Activated CD4-positive, alpha-beta T cell treated with anti-CD3 and anti-CD28 coated beads, Interleukin-2, amount 10 ng/mL, durations not matched to agents 7 days and 5 days (primary cell): ENCODE measurements around the gene SCAMP2. TPM values are rescaled to one million over a fixed set of nuclear protein-coding genes. Genes with fewer than 3 reads are reported as not detected.
"Not testable (repeated sequence)": the region's sequence is repeated elsewhere in the genome, so short reads cannot be mapped to it uniquely, and the experiment has no call there.

Experiments used
- CTCF ChIA-PET: fragments of 350-600 bp; sonication (Branson Sonifier 250); formaldehyde crosslinking; loops from one replicate; lab custom pipeline; 2021; ENCODE audit warnings: antibody characterized with exemption; lab: Charles Lee
- POLR2A ChIA-PET: fragments of 350-600 bp; sonication (Branson Sonifier 250); formaldehyde crosslinking; loops from one replicate; lab custom pipeline; 2021; ENCODE audit warnings: antibody characterized with exemption; lab: Charles Lee
- DNase-seq: peaks from one replicate; pipeline ENCODE4 v3.0.0-alpha.2; 2020
- H3K27ac Mint-ChIP-seq: one replicate; pipeline ENCODE4 v1.8.0; 2021; ENCODE audit warnings: mild to moderate bottlenecking, moderate library complexity, mixed read lengths
- H3K27me3 Mint-ChIP-seq: one replicate; pipeline ENCODE4 v1.8.0; 2021; ENCODE audit warnings: mixed read lengths
- H3K36me3 Mint-ChIP-seq: one replicate; pipeline ENCODE4 v1.8.0; 2021; ENCODE audit warnings: low read depth, mixed read lengths
- H3K4me1 Mint-ChIP-seq: one replicate; pipeline ENCODE4 v1.8.0; 2021; ENCODE audit warnings: mixed read lengths
- H3K4me3 Mint-ChIP-seq: one replicate; pipeline ENCODE4 v1.8.0; 2021; ENCODE audit warnings: mild to moderate bottlenecking, moderate library complexity, mixed read lengths
- H3K9me3 Mint-ChIP-seq: one replicate; pipeline ENCODE4 v1.8.0; 2021; ENCODE audit warnings: mixed read lengths
- total RNA-seq, 2 experiments: library from RNA; stranded (reverse); gene quantifications; one replicate each; pipeline ENCODE4 v1.2.3, GENCODE V29; 2021

The SCAMP2 gene
- total RNA-seq = 100 to 1,000 TPM; 126 to 128 TPM

GRCh38 chr15:74873036-74873755, at the start of gene SCAMP2:
SCAMP2 (minus strand) TSS chr15:74873365; CDS start chr15:74873255, 110 bp downstream.
- ChIA-PET CTCF (interaction anchor here (0.8 to 2.3 kb wide), 6 partner anchors 11 to 86 kb away, joined by 3 to 8 read pairs (median 4); partner anchors contain the start of gene MPI), POLR2A (no interaction called here)
- Mint-ChIP-seq H3K27me3 (peaks cover 3% of the 10 kb centered on the region), H3K36me3 (peaks cover 39% of the 10 kb centered on the region), H3K9me3 (peaks cover under 1% of the 10 kb centered on the region), H3K4me3 (peak within 1 kb of the TSS; percentile 94), H3K27ac (peak within 1 kb of the TSS; percentile 93), H3K4me1 (peaks cover 50% of the 10 kb centered on the region)
- DNase-seq = peak; percentile 92

- H3K4me3 Mint-ChIP-seq = no peak overlapping the region
- peaks cover 48% of the 10 kb centered on the region for H3K36me3 Mint-ChIP-seq
- ChIA-PET POLR2A (no interaction called here), CTCF (interaction anchor here (0.6 kb wide), 1 partner anchor 276 kb away, joined by 4 read pairs; no protein-coding TSS in a partner anchor)
- H3K27ac Mint-ChIP-seq = no peak overlapping the region
- H3K27me3 Mint-ChIP-seq = no peaks in the 10 kb centered on the region
- no peaks in the 10 kb centered on the region for H3K9me3 Mint-ChIP-seq
- H3K4me1 Mint-ChIP-seq = peaks cover 5% of the 10 kb centered on the region
- DNase-seq = no peak
Measured at GRCh38 chr15:74920456-74920855, 47.3 kb upstream of the SCAMP2 start.

- H3K27me3 Mint-ChIP-seq = no peaks in the 10 kb centered on the region
- no peaks in the 10 kb centered on the region for H3K9me3 Mint-ChIP-seq
- H3K27ac Mint-ChIP-seq = no peak overlapping the region
- DNase-seq = no peak
- ChIA-PET POLR2A (interaction anchor here (0.7 kb wide), 1 partner anchor 100 kb away, joined by 3 read pairs; no protein-coding TSS in a partner anchor), CTCF (interaction anchor here (0.6 to 1.4 kb wide), 4 partner anchors 12 to 169 kb away, joined by 3 to 5 read pairs (median 4); no protein-coding TSS in a partner anchor)
- H3K36me3 Mint-ChIP-seq = peaks cover 58% of the 10 kb centered on the region
- no peak overlapping the region for H3K4me3 Mint-ChIP-seq
- peaks cover 5% of the 10 kb centered on the region for H3K4me1 Mint-ChIP-seq
Measured at GRCh38 chr15:74917676-74918075, 44.5 kb upstream of the SCAMP2 start.

GRCh38 chr15:74913799-74914198, 40.6 kb upstream of the SCAMP2 start:
- H3K4me1 Mint-ChIP-seq, DNase-seq, POLR2A ChIA-PET, H3K9me3 Mint-ChIP-seq, H3K4me3 Mint-ChIP-seq, H3K27ac Mint-ChIP-seq, H3K27me3 Mint-ChIP-seq: not testable (repeated sequence)
- CTCF ChIA-PET = interaction anchor here (0.9 kb wide), 1 partner anchor 12 kb away, joined by 3 read pairs; no protein-coding TSS in a partner anchor
- H3K36me3 Mint-ChIP-seq = peaks cover 43% of the 10 kb centered on the region

- DNase-seq = no peak
- peaks cover 38% of the 10 kb centered on the region for H3K36me3 Mint-ChIP-seq
- ChIA-PET POLR2A (no interaction called here), CTCF (interaction anchor here (0.9 to 3.6 kb wide), 3 partner anchors 11 to 20 kb away, joined by 3 to 19 read pairs (median 4); no protein-coding TSS in a partner anchor)
- H3K4me3 Mint-ChIP-seq = no peak overlapping the region
- no peak overlapping the region for H3K27ac Mint-ChIP-seq
- H3K4me1 Mint-ChIP-seq = no peaks in the 10 kb centered on the region
- no peaks in the 10 kb centered on the region for H3K27me3 Mint-ChIP-seq
- no peaks in the 10 kb centered on the region for H3K9me3 Mint-ChIP-seq
Measured at GRCh38 chr15:74913041-74913440, 39.9 kb upstream of the SCAMP2 start.

GRCh38 chr15:74908635-74909034, 35.5 kb upstream of the SCAMP2 start:
- H3K27me3 Mint-ChIP-seq = no peaks in the 10 kb centered on the region
- no peak overlapping the region for H3K27ac Mint-ChIP-seq
- H3K9me3 Mint-ChIP-seq = no peaks in the 10 kb centered on the region
- H3K4me1 Mint-ChIP-seq = peaks cover 32% of the 10 kb centered on the region
- H3K36me3 Mint-ChIP-seq = peaks cover 29% of the 10 kb centered on the region
- CTCF ChIA-PET = interaction anchor here (1.1 to 1.4 kb wide), 4 partner anchors 11 to 39 kb away, joined by 3 to 6 read pairs (median 4); partner anchors contain the start of gene MPI
- no peak for DNase-seq
- H3K4me3 Mint-ChIP-seq = no peak overlapping the region
- POLR2A ChIA-PET = no interaction called here

- Mint-ChIP-seq H3K27ac (peak overlapping the region; percentile 88), H3K4me1 (peaks cover 35% of the 10 kb centered on the region), H3K27me3 (no peaks in the 10 kb centered on the region), H3K4me3 (peak overlapping the region; percentile 78), H3K36me3 (peaks cover 23% of the 10 kb centered on the region), H3K9me3 (no peaks in the 10 kb centered on the region)
- no peak for DNase-seq
- POLR2A ChIA-PET = interaction anchor here (1.4 kb wide), 1 partner anchor 10 kb away, joined by 6 read pairs; no protein-coding TSS in a partner anchor
- CTCF ChIA-PET = interaction anchor here (1.1 to 2.0 kb wide), 11 partner anchors 10 to 137 kb away, joined by 3 to 10 read pairs (median 6); no protein-coding TSS in a partner anchor
Measured at GRCh38 chr15:74907163-74907870, 34.2 kb upstream of the SCAMP2 start.

- ChIA-PET POLR2A (interaction anchor here (1.1 to 1.4 kb wide), 2 partner anchors 9 to 119 kb away, joined by 3 to 6 read pairs; no protein-coding TSS in a partner anchor), CTCF (interaction anchor here (0.6 to 2.0 kb wide), 15 partner anchors 10 to 468 kb away, joined by 3 to 10 read pairs (median 3); partner anchors contain the start of gene CSK)
- DNase-seq = peak; percentile 77
- H3K4me1 Mint-ChIP-seq = peaks cover 41% of the 10 kb centered on the region
- H3K27ac Mint-ChIP-seq = peak within 1 kb of the TSS; percentile 88
- H3K36me3 Mint-ChIP-seq = peaks cover 25% of the 10 kb centered on the region
- no peaks in the 10 kb centered on the region for H3K27me3 Mint-ChIP-seq
- no peaks in the 10 kb centered on the region for H3K9me3 Mint-ChIP-seq
- H3K4me3 Mint-ChIP-seq = peak within 1 kb of the TSS; percentile 78
Measured at GRCh38 chr15:74906450-74907162, 33.4 kb upstream of the SCAMP2 start, which contains the start of gene FAM219B. FAM219B (minus strand) TSS chr15:74906851; CDS start chr15:74906800, 51 bp downstream.

GRCh38 chr15:74906067-74906449, 32.9 kb upstream of the SCAMP2 start:
- peak overlapping the region; percentile 81 for H3K27ac Mint-ChIP-seq
- POLR2A ChIA-PET = interaction anchor here (1.1 to 1.4 kb wide), 2 partner anchors 9 to 119 kb away, joined by 3 to 6 read pairs; no protein-coding TSS in a partner anchor

GRCh38 chr15:74904190-74904805, 31.1 kb upstream of the SCAMP2 start:
- no peaks in the 10 kb centered on the region for H3K9me3 Mint-ChIP-seq
- ChIA-PET CTCF (interaction anchor here (1.0 to 1.9 kb wide), 7 partner anchors 17 to 283 kb away, joined by 3 to 4 read pairs (median 3); partner anchors contain the start of gene COX5A), POLR2A (no interaction called here)
- peaks cover 30% of the 10 kb centered on the region for H3K36me3 Mint-ChIP-seq
- peak overlapping the region; percentile 43 for H3K27ac Mint-ChIP-seq
- no peak for DNase-seq
- no peaks in the 10 kb centered on the region for H3K27me3 Mint-ChIP-seq
- peak overlapping the region; percentile 78 for H3K4me3 Mint-ChIP-seq
- H3K4me1 Mint-ChIP-seq = peaks cover 52% of the 10 kb centered on the region

More at GRCh38 chr15:74906067-74906449, 32.9 kb upstream of the SCAMP2 start:
- Mint-ChIP-seq H3K9me3 (no peaks in the 10 kb centered on the region), H3K27me3 (no peaks in the 10 kb centered on the region), H3K4me3 (peak overlapping the region; percentile 78), H3K36me3 (peaks cover 22% of the 10 kb centered on the region), H3K4me1 (peaks cover 43% of the 10 kb centered on the region)
- CTCF ChIA-PET = interaction anchor here (0.6 to 2.0 kb wide), 15 partner anchors 9 to 467 kb away, joined by 3 to 10 read pairs (median 3); partner anchors contain the start of gene CSK
- peak; percentile 31 for DNase-seq

GRCh38 chr15:74903676-74904075, 30.5 kb upstream of the SCAMP2 start:
- CTCF ChIA-PET = interaction anchor here (0.6 to 1.9 kb wide), 8 partner anchors 18 to 282 kb away, joined by 3 to 4 read pairs (median 3); partner anchors contain the start of gene COX5A
- peaks cover 58% of the 10 kb centered on the region for H3K4me1 Mint-ChIP-seq
- no peak for DNase-seq
- peaks cover 30% of the 10 kb centered on the region for H3K36me3 Mint-ChIP-seq
- POLR2A ChIA-PET = no interaction called here
- no peak overlapping the region for H3K4me3 Mint-ChIP-seq
- no peak overlapping the region for H3K27ac Mint-ChIP-seq
- H3K9me3 Mint-ChIP-seq = no peaks in the 10 kb centered on the region
- H3K27me3 Mint-ChIP-seq = no peaks in the 10 kb centered on the region
